Mesenchymal stem cell (in vitro differentiated cells and primary cell): Measurements from ENCODE around the gene CES1.
"Not testable (repeated sequence)": the region's sequence is repeated elsewhere in the genome, so short reads cannot be mapped to it uniquely, and the experiment has no call there.

ENCODE experiments used
- DNase-seq: peaks from one replicate; pipeline ENCODE4 v3.0.0-alpha.2; 2013
- H2AFZ ChIP-seq: one replicate; pipeline ENCODE4 v1.6.1; 2013; ENCODE audit warnings: low read depth, mild to moderate bottlenecking, control low read depth, inconsistent platforms, low read length, moderate library complexity
- H2AK5ac ChIP-seq: 2 replicates; pipeline ENCODE4 v1.6.1; 2013; ENCODE audit warnings: low read length, moderate library complexity, mild to moderate bottlenecking, inconsistent platforms; ENCODE audit not compliant: severe bottlenecking
- H2BK120ac ChIP-seq: one replicate; pipeline ENCODE4 v1.6.1; 2013; ENCODE audit warnings: low read depth, mild to moderate bottlenecking, inconsistent platforms, low read length, moderate library complexity
- H2BK12ac ChIP-seq, 2 experiments: one replicate each; pipeline ENCODE4 v1.6.1; 2013; ENCODE audit warnings: inconsistent platforms in 2 of 2, low read length in 2 of 2, mild to moderate bottlenecking in 2 of 2, moderate library complexity in 2 of 2, control low read depth in 1 of 2
- H2BK15ac ChIP-seq: one replicate; pipeline ENCODE4 v1.6.1; 2013; ENCODE audit warnings: mild to moderate bottlenecking, low read depth, inconsistent platforms; ENCODE audit not compliant: poor library complexity, severe bottlenecking
- H2BK5ac ChIP-seq: 2 replicates; pipeline ENCODE4 v1.6.1; 2013; ENCODE audit warnings: low read depth, mild to moderate bottlenecking, low read length, control low read depth, inconsistent platforms; ENCODE audit not compliant: poor library complexity, severe bottlenecking
- H3K14ac ChIP-seq, 2 experiments: one replicate each; pipeline ENCODE4 v1.6.1; 2013; ENCODE audit warnings: inconsistent platforms in 2 of 2, low read length in 2 of 2, control low read depth in 1 of 2, mild to moderate bottlenecking in 1 of 2, moderate library complexity in 1 of 2
- H3K18ac ChIP-seq, 2 experiments: one replicate each; pipeline ENCODE4 v1.6.1; 2013; ENCODE audit warnings: inconsistent platforms in 2 of 2, low read length in 2 of 2, control low read depth in 1 of 2, low read depth in 1 of 2, mild to moderate bottlenecking in 1 of 2
- H3K23ac ChIP-seq, 2 experiments: one replicate each; pipeline ENCODE4 v1.6.1; 2013; ENCODE audit warnings: inconsistent platforms in 2 of 2, low read length in 2 of 2, mild to moderate bottlenecking in 2 of 2, moderate library complexity in 2 of 2, control low read depth in 1 of 2
- H3K27ac ChIP-seq: 2 replicates; pipeline ENCODE4 v1.5.1; 2013; ENCODE audit warnings: mild to moderate bottlenecking, moderate library complexity, low read length, control low read depth, inconsistent platforms; ENCODE audit not compliant: poor library complexity, severe bottlenecking
- H3K27me3 ChIP-seq, 2 experiments: 2 replicates each; pipeline versions ENCODE4 v1.6.1 to v1.7.0; 2013; ENCODE audit warnings: low read length in 2 of 2, mild to moderate bottlenecking in 2 of 2, moderate library complexity in 2 of 2, control low read depth in 1 of 2, inconsistent platforms in 1 of 2; ENCODE audit not compliant: control insufficient read depth in 1 of 2, insufficient read depth in 1 of 2
- H3K36me3 ChIP-seq, 2 experiments: 2 replicates each; pipeline versions ENCODE4 v1.6.1 to v1.7.0; 2013; ENCODE audit warnings: low read length in 2 of 2, control low read depth in 1 of 2, inconsistent platforms in 1 of 2, low read depth in 1 of 2, mild to moderate bottlenecking in 1 of 2; ENCODE audit not compliant: insufficient read depth in 2 of 2, control insufficient read depth in 1 of 2
- H3K4ac ChIP-seq, 2 experiments: one replicate each; pipeline ENCODE4 v1.6.1; 2013; ENCODE audit warnings: inconsistent platforms in 2 of 2, low read length in 2 of 2, mild to moderate bottlenecking in 2 of 2, moderate library complexity in 2 of 2, control low read depth in 1 of 2, low read depth in 1 of 2
- H3K4me1 ChIP-seq: 2 replicates; pipeline ENCODE4 v1.6.1; 2013; ENCODE audit warnings: low read depth, low read length, control low read depth; ENCODE audit not compliant: control insufficient read depth, insufficient read depth
- H3K4me2 ChIP-seq: 2 replicates; pipeline ENCODE4 v1.6.1; 2013; ENCODE audit warnings: low read length, mild to moderate bottlenecking, inconsistent platforms; ENCODE audit not compliant: poor library complexity, severe bottlenecking
- H3K4me3 ChIP-seq, 2 experiments: 2 replicates each; pipeline versions ENCODE4 v1.5.1 to v1.7.0; 2013; ENCODE audit warnings: low read length in 2 of 2, mild to moderate bottlenecking in 2 of 2, control low read depth in 1 of 2, low read depth in 1 of 2; ENCODE audit not compliant: insufficient read depth in 1 of 2
- H3K79me1 ChIP-seq: replicated peaks from 2 replicates; pipeline ENCODE4 v1.6.1; 2013; ENCODE audit warnings: mild to moderate bottlenecking, control low read depth, low read length, inconsistent platforms; ENCODE audit not compliant: poor library complexity, severe bottlenecking
- H3K9ac ChIP-seq: 2 replicates; pipeline ENCODE4 v1.7.0; 2013; ENCODE audit warnings: mild to moderate bottlenecking, low read length, moderate library complexity
- H3K9me3 ChIP-seq: 2 replicates; pipeline ENCODE4 v1.7.0; 2013; ENCODE audit warnings: mild to moderate bottlenecking, low read length; ENCODE audit not compliant: control insufficient read depth
- H4K8ac ChIP-seq: one replicate; pipeline ENCODE4 v1.6.1; 2013; ENCODE audit warnings: inconsistent platforms, mild to moderate bottlenecking, low read length, moderate library complexity
- H4K91ac ChIP-seq: one replicate; pipeline ENCODE4 v1.6.1; 2013; ENCODE audit warnings: mild to moderate bottlenecking, low read length, inconsistent platforms
- WGBS: methylation state at CpG from one replicate; pipeline ENCODE4 v1.1.7; 2013; ENCODE audit warnings: mixed read lengths; 5-methylcytosine and 5-hydroxymethylcytosine counted together

The CES1 gene

GRCh38 chr16:55759965-55760309, 73.0 kb downstream of the CES1 start:
- H3K27ac ChIP-seq, H3K9ac ChIP-seq, H3K4me2 ChIP-seq, H3K23ac ChIP-seq, H3K4ac ChIP-seq, H3K27me3 ChIP-seq, DNase-seq, H3K36me3 ChIP-seq, H3K4me1 ChIP-seq, H3K14ac ChIP-seq, H3K79me1 ChIP-seq, H4K8ac ChIP-seq, H2AK5ac ChIP-seq, H2AFZ ChIP-seq, H3K9me3 ChIP-seq, H2BK15ac ChIP-seq, H4K91ac ChIP-seq, H2BK120ac ChIP-seq, H3K18ac ChIP-seq, H2BK5ac ChIP-seq, H2BK12ac ChIP-seq: not testable (repeated sequence)
- 68% methylated on average over 3 of the region's 3 CpGs for WGBS
- peak overlapping the region in 1 of 2 experiments; percentile 63 for H3K4me3 ChIP-seq

- not testable (repeated sequence) for H3K27ac ChIP-seq, DNase-seq, H2AFZ ChIP-seq, H3K36me3 ChIP-seq, H3K4me3 ChIP-seq, H3K9me3 ChIP-seq, H3K4me1 ChIP-seq, H2BK15ac ChIP-seq, H2AK5ac ChIP-seq, H2BK12ac ChIP-seq, H3K14ac ChIP-seq, H3K79me1 ChIP-seq, H3K4ac ChIP-seq, H3K23ac ChIP-seq, H2BK5ac ChIP-seq, H3K18ac ChIP-seq, H3K4me2 ChIP-seq, H3K27me3 ChIP-seq, H4K8ac ChIP-seq, H2BK120ac ChIP-seq, H3K9ac ChIP-seq, H4K91ac ChIP-seq
- 58% methylated on average over 6 of the region's 6 CpGs for WGBS
Measured at GRCh38 chr16:55757595-55758527, 75.0 kb downstream of the CES1 start.

GRCh38 chr16:55756963-55757362, 75.9 kb downstream of the CES1 start:
- H3K4ac ChIP-seq = no peak overlapping the region
- no peak overlapping the region for H2BK15ac ChIP-seq
- H3K27me3 ChIP-seq = peaks cover 0 to 2% of the 10 kb centered on the region in 2 experiments
- no peak overlapping the region for H2AFZ ChIP-seq
- no peak overlapping the region for H4K8ac ChIP-seq
- H3K18ac ChIP-seq = no peak overlapping the region
- DNase-seq = no peak
- H3K4me2 ChIP-seq = no peak overlapping the region
- H3K4me1 ChIP-seq = peaks cover 2% of the 10 kb centered on the region
- H4K91ac ChIP-seq = no peak overlapping the region
- no peak overlapping the region for H3K23ac ChIP-seq
- H3K9me3 ChIP-seq = no peaks in the 10 kb centered on the region
- H2BK120ac ChIP-seq = no peak overlapping the region
- no peaks in the 10 kb centered on the region for H3K79me1 ChIP-seq
- H2BK5ac ChIP-seq = no peak overlapping the region
- H3K27ac ChIP-seq = no peak overlapping the region
- H3K36me3 ChIP-seq = peaks cover 0 to 3% of the 10 kb centered on the region in 2 experiments
- H3K14ac ChIP-seq = no peak overlapping the region
- no peak overlapping the region for H2AK5ac ChIP-seq
- H3K9ac ChIP-seq = no peak overlapping the region
- 71% methylated on average over 3 of the region's 4 CpGs for WGBS
- H2BK12ac ChIP-seq = no peak overlapping the region
- H3K4me3 ChIP-seq = no peak overlapping the region

- H2AK5ac ChIP-seq = no peak overlapping the region
- H3K4me3 ChIP-seq = no peak overlapping the region
- H3K9ac ChIP-seq = no peak overlapping the region
- H2BK15ac ChIP-seq = no peak overlapping the region
- no peak overlapping the region for H2BK120ac ChIP-seq
- no peak overlapping the region for H3K23ac ChIP-seq
- no peak overlapping the region for H2BK5ac ChIP-seq
- no peaks in the 10 kb centered on the region for H3K27me3 ChIP-seq
- H3K14ac ChIP-seq = no peak overlapping the region
- H3K36me3 ChIP-seq = no peaks in the 10 kb centered on the region
- no peak overlapping the region for H3K4me2 ChIP-seq
- H3K18ac ChIP-seq = no peak overlapping the region
- H3K79me1 ChIP-seq = no peaks in the 10 kb centered on the region
- H3K4ac ChIP-seq = no peak overlapping the region
- no peak overlapping the region for H4K8ac ChIP-seq
- H3K4me1 ChIP-seq = no peaks in the 10 kb centered on the region
- no peaks in the 10 kb centered on the region for H3K9me3 ChIP-seq
- no peak overlapping the region for H3K27ac ChIP-seq
- H4K91ac ChIP-seq = no peak overlapping the region
- no peak overlapping the region for H2BK12ac ChIP-seq
- no peak for DNase-seq
- H2AFZ ChIP-seq = no peak overlapping the region
Measured at GRCh38 chr16:55754056-55754455, 78.8 kb downstream of the CES1 start.
